GM18505 (cell line): ENCODE data around the gene TBC1D22A.
"Not testable (repeated sequence)": the region's sequence is repeated elsewhere in the genome, so short reads cannot be mapped to it uniquely, and the experiment has no call there.

Source experiments
- ATAC-seq: cut with Tn5 transposase; IDR thresholded peaks from one replicate; pipeline ENCODE4 v1.9.1; 2021; ENCODE audit not compliant: unreplicated experiment
- POLR2A ChIP-seq: IDR thresholded peaks from 4 replicates; pipeline ENCODE4 v1.6.1; 2011; ENCODE audit warnings: borderline replicate concordance; ENCODE audit not compliant: insufficient read depth, insufficient read length; ENCODE audit errors: extremely low read depth

Gene TBC1D22A

GRCh38 chr22:47047321-47048122 is 285.1 kb downstream of the TBC1D22A start:
- TF ChIP-seq POLR2A, result no peak
- ATAC-seq, result no peak

- no peak for ATAC-seq
- no peak for TF ChIP-seq POLR2A
Observed at GRCh38 chr22:47048123-47049077, 285.9 kb downstream of the TBC1D22A start.

- TF ChIP-seq POLR2A, result no peak
- no peak for ATAC-seq
Observed at GRCh38 chr22:47049078-47049624, 286.7 kb downstream of the TBC1D22A start.

- not testable (repeated sequence) for ATAC-seq
Observed at GRCh38 chr22:47049736-47050400, 287.4 kb downstream of the TBC1D22A start.

- no peak for TF ChIP-seq POLR2A
- ATAC-seq, result no peak
Observed at GRCh38 chr22:47050401-47051051, 288.1 kb downstream of the TBC1D22A start.

GRCh38 chr22:47051441-47052071 is 289.1 kb downstream of the TBC1D22A start:
- no peak for ATAC-seq
- TF ChIP-seq POLR2A, result no peak

GRCh38 chr22:47052236-47053012 is 290.0 kb downstream of the TBC1D22A start:
- no peak for TF ChIP-seq POLR2A
- ATAC-seq, result no peak

- no peak for TF ChIP-seq POLR2A
- ATAC-seq, result no peak
Observed at GRCh38 chr22:47053013-47053725, 290.7 kb downstream of the TBC1D22A start.

GRCh38 chr22:47053726-47054141 is 291.3 kb downstream of the TBC1D22A start:
- ATAC-seq, result no peak
- TF ChIP-seq POLR2A, result no peak

- ATAC-seq, result no peak
- TF ChIP-seq POLR2A, result no peak
Observed at GRCh38 chr22:47054231-47055072, 292.0 kb downstream of the TBC1D22A start.
